Measurements from ENCODE around the gene MLC1.
"Not testable (repeated sequence)": the region's sequence is repeated elsewhere in the genome, so short reads cannot be mapped to it uniquely, and the experiment has no call there.

MLC1 gene

DNA sequence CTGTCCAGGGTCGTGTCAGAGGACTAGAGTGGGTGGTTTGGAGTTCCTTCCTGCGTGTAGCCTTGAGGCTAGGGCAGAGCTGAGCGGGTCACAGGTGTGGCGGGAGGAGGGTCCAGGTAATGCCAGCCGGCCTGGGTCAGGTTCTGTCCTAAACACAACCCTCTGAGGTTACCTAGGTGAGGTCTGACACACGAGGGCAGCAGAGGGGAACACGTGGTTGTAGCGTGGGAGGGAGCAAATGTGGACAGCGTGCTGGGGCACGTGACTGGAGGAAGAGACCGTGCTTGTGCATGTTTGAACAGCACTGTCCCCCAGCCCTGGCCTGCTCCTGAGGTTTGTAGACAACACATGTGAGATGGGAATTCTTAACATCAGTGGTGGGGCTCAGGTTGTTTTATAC is 17.7 kb upstream of the MLC1 start:
- no peak for DNase-seq (ENCODE audit: low spot score)

DNA sequence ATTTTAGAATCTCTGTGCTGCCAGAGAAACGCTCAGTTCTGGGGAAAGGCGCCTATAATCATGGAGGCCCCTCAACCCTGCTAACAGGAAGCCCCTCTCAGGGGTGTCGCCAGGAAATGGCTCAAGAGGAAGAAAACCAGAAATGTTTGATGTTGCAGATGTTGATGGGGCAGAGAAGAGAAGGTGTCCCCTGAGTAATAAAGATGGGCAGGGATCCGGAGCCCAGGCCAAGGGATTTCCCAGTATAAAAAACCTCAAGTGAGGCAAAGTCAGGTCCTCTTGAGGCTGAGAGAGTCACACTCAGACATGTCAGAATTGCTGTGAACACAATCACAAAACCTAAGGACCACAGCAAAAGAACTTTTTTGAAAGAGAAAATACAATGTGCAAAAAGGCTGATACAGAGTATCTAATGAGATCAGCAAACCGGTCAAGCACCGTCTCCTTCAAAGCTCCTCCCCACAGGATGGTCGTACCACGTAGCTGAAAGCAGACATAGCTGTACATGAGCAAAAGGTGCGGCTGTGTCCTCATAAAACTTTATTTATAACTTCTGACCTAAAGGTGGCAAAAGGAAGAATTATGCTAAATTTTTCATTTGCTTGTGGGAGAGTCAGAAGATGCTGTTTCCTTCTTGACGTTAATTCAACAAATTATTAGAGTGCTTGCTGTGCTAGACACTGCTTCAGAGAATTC is 16.8 kb upstream of the MLC1 start:
- DNase-seq (ENCODE audit: low spot score) = no peak

DNA sequence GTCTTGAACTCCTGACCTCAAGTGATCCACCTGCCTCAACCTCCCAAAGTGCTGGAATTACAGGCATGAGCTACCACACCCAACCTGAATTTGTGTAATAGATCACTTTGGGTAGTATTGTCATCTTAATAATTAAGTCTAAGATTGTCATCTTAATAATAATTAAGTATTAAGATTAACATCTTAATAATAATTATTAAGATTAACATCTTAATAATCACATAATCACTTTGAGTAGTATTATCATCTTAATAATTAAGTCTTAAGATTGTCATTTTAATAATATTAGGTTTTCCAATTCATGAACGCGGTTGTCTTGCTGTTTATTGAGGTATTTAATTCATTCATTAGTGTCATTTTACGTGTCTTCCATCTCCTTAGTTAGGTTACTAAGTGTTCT is 12.8 kb upstream of the MLC1 start:
- no peak for DNase-seq (ENCODE audit: low spot score)

GRCh38 chr22:50092342-50092741 is 7.1 kb upstream of the MLC1 start:
- DNase-seq (ENCODE audit: low spot score) = no peak

DNA sequence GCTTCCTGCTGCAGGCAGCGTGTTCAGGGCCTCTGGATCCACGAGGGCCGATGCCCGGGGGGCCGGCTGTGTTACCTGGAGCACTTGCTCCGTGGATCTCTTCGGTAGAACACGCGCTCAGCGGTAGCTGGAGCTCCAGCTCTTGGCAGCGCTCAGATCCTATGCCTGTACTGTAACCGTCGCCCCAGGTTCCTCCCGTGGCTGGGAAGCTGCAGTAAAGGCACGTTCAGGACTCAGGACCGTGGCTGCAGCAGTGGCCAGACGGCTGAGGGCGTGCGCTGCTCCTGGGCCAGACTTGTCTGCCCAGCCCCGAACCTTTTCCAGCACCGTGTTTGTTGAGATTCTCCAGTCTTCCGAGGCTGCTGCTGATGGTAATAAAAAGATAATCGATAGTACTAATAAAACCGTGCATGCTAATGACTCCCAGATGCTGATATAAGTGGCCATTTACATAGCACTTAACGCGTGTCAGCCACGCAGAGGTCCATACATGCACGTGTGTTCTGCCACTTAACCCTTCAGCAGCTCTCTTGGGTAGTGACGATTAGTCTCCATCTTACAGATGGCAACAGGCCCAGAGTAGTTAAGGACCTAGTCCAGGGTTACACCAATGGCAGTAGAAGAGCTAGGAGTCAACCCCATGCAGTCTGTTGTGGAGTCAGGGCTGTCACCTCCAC is 6.0 kb upstream of the MLC1 start:
- no peak for DNase-seq (ENCODE audit: low spot score)

DNA sequence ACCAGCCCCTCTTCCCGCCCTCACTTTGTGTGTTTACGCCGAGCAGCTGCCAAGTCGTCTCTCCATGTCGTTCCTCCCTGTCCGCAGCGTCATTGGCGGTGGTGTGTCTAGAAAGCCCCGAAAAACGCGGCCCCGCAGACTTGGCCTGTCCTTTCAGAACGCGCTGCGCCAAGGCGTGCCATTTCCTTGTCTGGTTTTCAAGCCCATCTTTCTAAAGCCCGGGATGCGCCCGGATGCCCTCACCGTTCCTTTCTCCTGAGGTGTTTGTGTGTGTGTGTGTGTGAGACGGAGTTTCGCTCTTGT is 5.1 kb upstream of the MLC1 start:
- DNase-seq (ENCODE audit: low spot score) = no peak

- no peak for DNase-seq (ENCODE audit: low spot score)
Measured at GRCh38 chr22:50089682-50090411, 4.6 kb upstream of the MLC1 start, which contains the start of gene MOV10L1. MOV10L1 (plus strand) TSS chr22:50090006; CDS start chr22:50090089, 83 bp downstream.

DNA sequence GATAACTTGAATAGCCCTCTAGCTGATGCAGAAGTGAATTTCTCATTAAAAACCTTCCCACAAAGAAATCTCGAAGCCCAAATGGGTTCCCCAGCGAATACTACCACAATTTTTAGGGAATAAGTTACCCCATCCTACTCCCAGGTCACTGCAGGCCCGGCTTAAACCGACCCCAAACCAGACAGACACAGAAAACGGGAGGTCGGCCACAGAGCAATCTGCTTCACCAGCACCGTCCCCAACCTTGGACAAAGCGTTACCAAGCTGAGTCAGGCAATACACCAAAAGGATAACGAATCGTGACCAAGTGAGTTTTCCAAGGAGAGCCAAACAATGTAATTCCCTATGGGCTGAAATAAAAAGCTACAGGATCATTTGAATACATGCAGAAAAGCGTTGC is 4.0 kb upstream of the MLC1 start:
- no peak for DNase-seq (ENCODE audit: low spot score)

GRCh38 chr22:50088096-50088495 is 2.9 kb upstream of the MLC1 start:
- no peak for DNase-seq (ENCODE audit: low spot score)

DNA sequence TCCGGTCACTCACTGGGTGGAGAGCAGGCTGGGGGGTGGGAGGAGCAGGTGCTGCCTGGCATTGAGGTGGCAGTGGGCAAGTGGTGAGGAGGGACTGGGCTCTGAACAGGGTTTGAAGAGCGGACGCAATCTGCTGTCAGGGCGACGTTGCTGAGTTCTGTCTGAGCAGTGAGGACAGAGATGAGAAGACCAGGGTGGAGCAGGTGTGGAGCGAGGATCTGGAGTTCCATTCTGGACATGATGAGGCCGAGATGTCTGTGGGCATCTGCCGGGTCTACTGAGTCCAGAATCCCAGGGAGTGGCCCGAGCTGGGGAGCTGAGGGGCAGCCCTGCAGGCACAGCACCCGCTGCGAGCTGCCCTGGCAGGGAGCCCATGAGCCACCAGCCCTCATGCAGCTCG is 2.4 kb upstream of the MLC1 start:
- no peak for DNase-seq (ENCODE audit: low spot score)

DNA sequence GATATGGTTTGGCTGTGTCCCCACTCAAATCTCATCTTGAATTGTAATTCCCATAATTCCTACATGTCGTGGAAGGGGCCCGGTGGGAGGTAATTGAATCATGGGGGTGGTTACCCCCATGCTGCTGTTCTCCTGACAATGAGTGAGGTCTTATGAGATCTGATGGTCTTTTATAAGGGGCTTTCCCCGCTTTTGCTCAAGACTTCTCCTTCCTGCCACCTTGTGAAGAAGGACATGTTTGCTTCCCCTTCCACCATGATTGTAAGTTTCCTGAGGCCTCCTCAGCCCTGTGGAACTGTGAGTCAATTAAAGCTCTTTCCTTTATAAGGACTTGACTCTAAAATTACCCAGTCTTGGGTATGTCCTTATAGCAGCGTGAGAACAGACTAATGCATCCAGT is 1.7 kb upstream of the MLC1 start:
- not testable (repeated sequence) for DNase-seq (ENCODE audit: low spot score)

- DNase-seq (ENCODE audit: low spot score) = no peak
Measured at GRCh38 chr22:50086526-50086925, 1.3 kb upstream of the MLC1 start.

- no peak for DNase-seq (ENCODE audit: low spot score)
Measured at GRCh38 chr22:50084614-50085021, 608 bp downstream of the MLC1 start.

DNA sequence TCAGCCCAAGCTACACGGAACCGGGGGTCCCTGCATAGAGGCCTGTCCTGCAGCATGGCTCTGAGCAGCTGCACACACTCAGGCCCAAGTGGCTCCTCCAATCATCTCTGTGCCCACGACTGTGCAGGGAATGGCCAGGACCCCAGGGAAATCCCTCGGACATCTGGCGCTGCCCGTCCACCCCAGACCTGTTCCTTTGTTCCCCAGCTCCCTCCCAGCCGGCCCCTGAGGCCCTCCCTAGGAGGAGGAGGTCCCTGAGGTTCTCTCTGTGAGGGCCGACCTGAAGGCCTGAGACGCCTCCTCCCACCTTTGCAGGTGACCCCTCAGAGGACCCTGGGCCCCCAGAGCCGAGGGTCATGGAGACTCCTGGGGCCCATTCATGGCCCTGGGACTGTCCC is 1.1 kb downstream of the MLC1 start:
- no peak for DNase-seq (ENCODE audit: low spot score)

DNA sequence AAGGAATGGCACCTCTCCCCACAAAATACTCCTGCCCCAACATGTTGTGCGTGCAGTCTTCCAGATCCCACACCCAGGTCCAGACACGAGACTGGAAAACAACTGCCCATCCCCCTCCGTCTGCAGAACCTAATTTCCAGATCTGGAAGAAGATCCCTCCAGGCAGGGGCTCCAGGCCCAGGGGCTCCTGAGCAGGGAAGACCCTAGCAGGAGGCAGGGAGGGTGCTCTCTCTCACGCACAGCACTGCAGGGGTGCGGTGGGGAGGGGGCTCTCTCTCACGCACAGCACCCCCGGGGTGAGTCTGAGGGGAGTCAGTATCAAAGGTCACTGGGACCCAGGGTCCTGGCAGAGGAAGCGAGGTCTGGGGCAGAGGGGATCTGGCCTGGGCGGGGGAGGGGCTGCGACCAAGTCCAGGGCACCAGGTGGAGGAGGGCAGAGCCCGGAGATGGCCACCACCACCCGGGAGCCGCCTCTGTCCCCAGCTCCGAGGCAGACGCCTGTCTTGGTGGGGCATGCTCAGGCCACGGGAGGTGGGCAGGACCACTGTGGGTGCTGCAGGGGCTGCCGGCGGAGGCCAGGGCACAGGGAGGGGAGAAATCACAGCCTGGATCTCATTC is 1.7 kb downstream of the MLC1 start:
- peak; percentile 50 for DNase-seq (ENCODE audit: low spot score)

- no peak for DNase-seq (ENCODE audit: low spot score)
Measured at GRCh38 chr22:50082961-50083461, 2.2 kb downstream of the MLC1 start.

- DNase-seq (ENCODE audit: low spot score) = no peak
Measured at GRCh38 chr22:50082197-50082715, 3.0 kb downstream of the MLC1 start.

DNA sequence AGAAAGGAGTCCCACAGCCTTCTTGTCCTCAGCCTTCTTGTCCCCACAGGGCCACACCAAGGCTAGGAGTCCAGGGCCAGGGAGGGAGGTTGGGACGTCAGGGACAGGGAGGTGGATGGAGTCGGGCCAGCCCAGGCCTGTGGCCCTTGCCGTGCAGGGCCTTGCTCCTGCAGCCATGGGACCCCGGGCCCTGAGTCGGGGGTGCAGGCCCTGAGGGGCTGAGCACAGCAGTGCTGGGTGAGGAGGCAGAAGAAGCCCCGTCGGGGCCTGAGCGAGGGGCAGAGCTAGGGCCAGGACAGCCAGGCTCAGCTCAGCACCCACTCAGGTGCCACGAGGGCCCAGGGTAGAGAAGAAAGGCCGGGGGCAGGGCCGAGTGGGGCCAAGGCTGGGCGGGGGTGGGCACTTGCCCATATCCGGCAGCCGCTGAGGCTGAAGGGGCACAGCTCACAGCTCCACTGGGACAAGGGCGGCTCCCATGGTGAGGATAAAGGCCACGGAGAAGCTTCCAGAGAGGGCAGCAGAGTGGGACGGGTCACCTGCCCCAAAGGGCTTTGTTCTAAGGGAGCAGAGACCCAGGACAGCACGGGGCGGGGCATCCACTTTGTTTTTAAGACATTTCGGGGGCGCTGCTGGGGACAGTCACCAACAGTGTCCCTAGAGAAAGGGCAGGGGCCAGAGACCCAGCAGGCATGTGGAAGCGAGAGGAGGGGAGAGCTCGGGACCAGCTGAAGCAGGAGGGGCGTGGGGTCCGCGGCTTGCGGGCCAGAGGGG is 3.6 kb downstream of the MLC1 start:
- no peak for DNase-seq (ENCODE audit: low spot score)

DNA sequence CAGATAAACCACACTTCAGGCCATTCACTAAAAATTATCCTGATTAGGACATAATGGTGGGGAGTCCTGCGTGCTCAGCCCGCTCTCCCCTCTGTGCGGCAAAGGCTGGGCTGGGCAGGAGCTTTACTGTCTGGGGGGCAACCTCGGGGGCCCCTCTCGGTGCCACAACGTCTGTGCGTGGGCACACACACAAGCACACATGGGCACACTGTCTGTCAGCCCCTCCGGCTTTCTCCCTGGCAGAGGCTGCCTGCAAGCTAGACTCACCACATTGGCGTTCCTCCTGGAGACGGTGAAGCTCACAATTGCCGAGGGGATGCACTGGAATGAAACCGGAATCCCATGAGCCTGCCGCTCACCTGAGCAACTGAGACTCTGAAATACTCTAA is 5.2 kb downstream of the MLC1 start:
- DNase-seq (ENCODE audit: low spot score) = no peak

DNA sequence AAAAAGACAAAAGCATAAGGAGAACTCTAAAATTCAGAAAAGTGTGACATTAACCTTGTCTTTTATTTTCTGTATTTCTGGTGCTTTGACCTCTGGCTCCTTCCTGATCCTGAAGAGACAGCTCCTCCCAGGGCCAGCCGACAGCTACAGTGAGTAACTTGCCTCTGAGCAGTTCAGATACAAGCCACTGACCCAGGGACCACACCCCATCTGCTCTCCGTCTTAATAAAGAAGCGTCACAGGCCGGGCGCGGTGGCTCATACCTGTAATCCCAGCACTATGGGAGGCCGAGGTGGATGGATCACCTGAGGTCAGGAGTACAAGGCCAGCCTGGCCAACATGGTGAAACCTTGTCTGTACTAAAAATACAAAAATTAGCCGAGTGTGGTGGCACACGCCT is 6.5 kb downstream of the MLC1 start:
- DNase-seq (ENCODE audit: low spot score) = no peak

GRCh38 chr22:50078246-50078645 is 7.0 kb downstream of the MLC1 start:
- no peak for DNase-seq (ENCODE audit: low spot score)
